CD14-positive monocyte (primary cell): ENCODE measurements around the gene ENTHD1. TPM values are rescaled to one million over a fixed set of nuclear protein-coding genes. Genes with fewer than 3 reads are reported as not detected.

Experiments
- DNase-seq, 3 donors: peaks; one replicate each; pipeline ENCODE4 v3.0.0-alpha.2; 2011 to 2022
- H2AFZ ChIP-seq: 2 replicates; pipeline ENCODE4 v1.6.0; 2012; ENCODE audit warnings: mild to moderate bottlenecking, low read depth, low read length, inconsistent platforms; ENCODE audit not compliant: insufficient read depth, poor library complexity, severe bottlenecking
- H3K27ac ChIP-seq, 2 donors: 1 replicate in 1 of 2; 2 replicates in 1 of 2; pipeline ENCODE4 v1.5.1; 2012 to 2013; ENCODE audit warnings: low read length in 2 of 2, control low read depth in 1 of 2, inconsistent platforms in 1 of 2, low read depth in 1 of 2, mild to moderate bottlenecking in 1 of 2
- H3K27me3 ChIP-seq, 2 donors: one replicate each; pipeline versions ENCODE4 v1.6.0 to v1.6.1; 2011 to 2013; ENCODE audit warnings: low read length in 2 of 2; ENCODE audit not compliant: control insufficient read depth in 2 of 2, insufficient read depth in 2 of 2
- H3K36me3 ChIP-seq, 2 donors: replicated peaks in 1 of 2; 1 replicate in 1 of 2; 2 replicates in 1 of 2; pipeline versions ENCODE4 v1.5.1 to v1.6.1; 2012 to 2013; ENCODE audit warnings: low read length in 2 of 2, control low read depth in 1 of 2, inconsistent platforms in 1 of 2, mild to moderate bottlenecking in 1 of 2; ENCODE audit not compliant: insufficient read depth in 2 of 2, control insufficient read depth in 1 of 2
- H3K4me1 ChIP-seq, 2 donors: 1 replicate in 1 of 2; 2 replicates in 1 of 2; pipeline versions ENCODE4 v1.5.1 to v1.6.1; 2012 to 2013; ENCODE audit warnings: low read length in 2 of 2, control low read depth in 1 of 2, inconsistent platforms in 1 of 2, mild to moderate bottlenecking in 1 of 2, moderate library complexity in 1 of 2; ENCODE audit not compliant: insufficient read depth in 2 of 2, control insufficient read depth in 1 of 2
- H3K4me2 ChIP-seq: replicated peaks from 2 replicates; pipeline ENCODE3; 2012; ENCODE audit warnings: low read length, moderate library complexity, mild to moderate bottlenecking; ENCODE audit not compliant: poor library complexity, severe bottlenecking; ENCODE audit errors: extremely low read depth
- H3K4me3 ChIP-seq, 3 experiments: fragments of 200-600 bp in 1 of 3; sonication (generic) in 1 of 3; replicated peaks in 1 of 3; 1 replicate in 2 of 3; 2 replicates in 1 of 3; pipeline ENCODE4 v1.5.1; 2011 to 2013; ENCODE audit warnings: low read length in 3 of 3, mild to moderate bottlenecking in 3 of 3, control low read depth in 2 of 3, low read depth in 2 of 3, inconsistent platforms in 1 of 3, moderate library complexity in 1 of 3
- H3K79me2 ChIP-seq: 2 replicates; pipeline ENCODE4 v1.6.0; 2012; ENCODE audit warnings: mild to moderate bottlenecking, control low read depth, inconsistent platforms, low read length, moderate library complexity; ENCODE audit not compliant: insufficient read depth
- H3K9ac ChIP-seq: 2 replicates; pipeline ENCODE4 v1.6.0; 2017; ENCODE audit warnings: low read length, mild to moderate bottlenecking; ENCODE audit not compliant: insufficient read depth, poor library complexity, severe bottlenecking
- H3K9me3 ChIP-seq, 2 donors: replicated peaks in 1 of 2; 1 replicate in 1 of 2; 2 replicates in 1 of 2; pipeline versions ENCODE4 v1.5.1 to v1.6.1; 2012 to 2013; ENCODE audit warnings: low read length in 2 of 2, control low read depth in 1 of 2; ENCODE audit not compliant: control insufficient read depth in 1 of 2, insufficient read depth in 1 of 2
- H4K20me1 ChIP-seq: 2 replicates; pipeline ENCODE4 v1.6.0; 2012; ENCODE audit warnings: mild to moderate bottlenecking, low read length, control low read depth, moderate library complexity; ENCODE audit not compliant: insufficient read depth
- H3K27ac Mint-ChIP-seq, 7 donors: one replicate each; pipeline ENCODE4 v1.8.0; 2020; ENCODE audit warnings: mild to moderate bottlenecking in 7 of 7, mixed read lengths in 7 of 7, moderate library complexity in 6 of 7, inconsistent platforms in 2 of 7
- H3K27me3 Mint-ChIP-seq, 3 donors: one replicate each; pipeline ENCODE4 v1.8.0; 2021 to 2022; ENCODE audit warnings: low read depth in 3 of 3, mild to moderate bottlenecking in 3 of 3, mixed read lengths in 3 of 3, moderate library complexity in 3 of 3, inconsistent platforms in 1 of 3
- H3K36me3 Mint-ChIP-seq, 2 donors: one replicate each; pipeline ENCODE4 v1.8.0; 2020; ENCODE audit warnings: mixed read lengths in 2 of 2, inconsistent platforms in 1 of 2, mild to moderate bottlenecking in 1 of 2
- H3K4me1 Mint-ChIP-seq: one replicate; pipeline ENCODE4 v1.8.0; 2020; ENCODE audit warnings: mild to moderate bottlenecking, mixed read lengths
- H3K4me3 Mint-ChIP-seq, 2 donors: one replicate each; pipeline ENCODE4 v1.8.0; 2020; ENCODE audit warnings: mild to moderate bottlenecking in 2 of 2, mixed read lengths in 2 of 2, moderate library complexity in 1 of 2
- H3K9me3 Mint-ChIP-seq, 7 donors: one replicate each; pipeline ENCODE4 v1.8.0; 2020 to 2022; ENCODE audit warnings: mixed read lengths in 7 of 7, mild to moderate bottlenecking in 6 of 7, moderate library complexity in 6 of 7, inconsistent platforms in 2 of 7
- CTCF ChIP-seq: fragments of 200-600 bp; IDR thresholded peaks from one replicate; pipeline ENCODE4 v1.8.0; 2022; ENCODE audit warnings: antibody characterized with exemption, mild to moderate bottlenecking
- WGBS: methylation state at CpG from one replicate; pipeline ENCODE4 v1.1.5; 2013; ENCODE audit warnings: missing lambda C conversion rate; ENCODE audit not compliant: insufficient coverage; 5-methylcytosine and 5-hydroxymethylcytosine counted together
- intact Hi-C, 2 donors: fragments of 100-400 bp; cut with micrococcal nuclease; formaldehyde crosslinking; loops; one replicate each; pipeline versions ENCODE4 v1.15.0 to v1.15.1; 2023
- polyA plus RNA-seq, 3 donors: library from polyadenylated mRNA; depleted of rRNA in 1 of 3; unstranded in 2 of 3; stranded (reverse) in 1 of 3; fragments of 300-500 nt in 2 of 3; fragments of >200 nt in 1 of 3; fragmentation: Illumina TruSeq in 2 of 3; gene quantifications; 1 replicate in 2 of 3; 2 replicates in 1 of 3; pipeline ENCODE4 v1.2.3, GENCODE V29; 2012 to 2021

ENTHD1 gene
- polyA plus RNA-seq, 3 donors: not detected

DNA sequence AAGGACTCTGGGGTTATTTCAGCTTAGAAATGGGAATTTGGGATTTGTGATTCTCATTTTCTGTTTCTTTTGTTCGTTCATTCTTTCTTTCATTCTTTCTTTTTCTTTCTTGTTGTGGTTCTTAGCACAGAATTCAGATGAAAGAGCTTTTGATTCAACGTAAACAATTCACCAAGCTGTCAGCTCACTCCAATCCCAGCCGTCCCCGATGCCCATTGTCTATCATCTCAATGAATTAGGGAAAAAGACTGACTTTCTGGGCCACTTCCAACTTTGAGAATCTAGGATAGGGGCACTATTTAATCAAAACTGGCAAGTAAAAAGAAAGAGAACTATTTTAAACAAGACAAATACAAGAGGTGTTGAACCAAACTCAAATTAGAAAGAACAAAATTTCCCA, 41.6 kb upstream of the ENTHD1 start:
- peaks cover 8 to 18% of the 10 kb centered on the region in 2 donors for H3K4me1 ChIP-seq
- Mint-ChIP-seq H3K36me3 (no peaks in the 10 kb centered on the region), H3K9me3 (no peaks in the 10 kb centered on the region), H3K4me1 (peaks cover 21% of the 10 kb centered on the region), H3K27ac (no peak overlapping the region), H3K27me3 (peaks cover 22 to 33% (median 24%) of the 10 kb centered on the region in 3 donors), H3K4me3 (peak overlapping the region in 1 of 2 donors; percentile 46)
- no CpG with 5 or more reads among the region's 4 CpGs for WGBS
- H3K27me3 ChIP-seq: peaks cover 4 to 16% of the 10 kb centered on the region in 2 donors
- no peak overlapping the region for H2AFZ ChIP-seq
- H3K79me2 ChIP-seq: no peaks in the 10 kb centered on the region
- H3K4me3 ChIP-seq: no peak overlapping the region
- no peaks in the 10 kb centered on the region for H3K36me3 ChIP-seq
- H3K4me2 ChIP-seq: no peak overlapping the region
- H3K9me3 ChIP-seq: no peaks in the 10 kb centered on the region
- DNase-seq: no peak
- TF ChIP-seq CTCF: no peak
- no peaks in the 10 kb centered on the region for H4K20me1 ChIP-seq
- intact Hi-C loops: loop anchor here in 1 of 2 donors (10.0 kb wide), 1 partner anchor 60 kb away; the partner anchor contains the start of gene FAM83F
- no peak overlapping the region for H3K9ac ChIP-seq
- no peak overlapping the region for H3K27ac ChIP-seq

DNA sequence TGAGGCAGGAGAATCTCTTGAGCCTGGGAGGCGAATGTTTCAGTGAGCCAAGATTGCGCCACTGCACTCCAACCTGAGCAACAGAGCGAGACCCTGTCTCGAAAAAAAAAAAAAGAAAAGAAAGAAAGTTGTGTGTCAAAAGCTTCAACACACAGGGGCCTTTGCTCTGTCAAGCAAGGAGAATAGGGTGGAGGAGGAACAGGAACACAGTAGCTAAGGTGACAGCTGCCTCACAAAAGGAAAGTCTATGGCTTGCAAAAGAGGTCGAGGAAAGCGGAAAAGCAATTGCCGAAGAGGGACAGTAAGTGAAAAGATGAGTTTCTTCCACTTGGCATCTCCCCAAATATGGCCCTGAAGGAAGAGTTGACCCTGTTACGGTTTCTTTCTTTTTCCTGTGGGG, 40.2 kb upstream of the ENTHD1 start:
- Histone ChIP-seq H3K79me2 (no peaks in the 10 kb centered on the region), H3K27ac (no peak overlapping the region), H3K4me1 (peaks cover 15 to 27% of the 10 kb centered on the region in 2 donors), H3K4me2 (no peak overlapping the region), H3K9ac (no peak overlapping the region), H3K9me3 (no peaks in the 10 kb centered on the region), H4K20me1 (no peaks in the 10 kb centered on the region), H3K27me3 (peaks cover 4 to 14% of the 10 kb centered on the region in 2 donors), H3K36me3 (no peaks in the 10 kb centered on the region), H2AFZ (no peak overlapping the region), H3K4me3 (no peak overlapping the region)
- H3K36me3 Mint-ChIP-seq: no peaks in the 10 kb centered on the region
- peak overlapping the region in 1 of 7 donors; percentile 32 for H3K27ac Mint-ChIP-seq
- DNase-seq: no peak
- intact Hi-C loops: loop anchor here in 1 of 2 donors (10.0 kb wide), 1 partner anchor 61 kb away; the partner anchor contains the start of gene FAM83F
- TF ChIP-seq CTCF: no peak
- no CpG with 5 or more reads among the region's 8 CpGs for WGBS
- no peak overlapping the region for H3K4me3 Mint-ChIP-seq
- H3K27me3 Mint-ChIP-seq: peaks cover 22 to 28% (median 24%) of the 10 kb centered on the region in 3 donors
- peaks cover 21% of the 10 kb centered on the region for H3K4me1 Mint-ChIP-seq
- H3K9me3 Mint-ChIP-seq: no peaks in the 10 kb centered on the region
